ENCODE data around the gene CTXN2.
A peak's percentile ranks its signal among the peaks of the same experiment; 100 is the strongest.

Gene CTXN2

DNA sequence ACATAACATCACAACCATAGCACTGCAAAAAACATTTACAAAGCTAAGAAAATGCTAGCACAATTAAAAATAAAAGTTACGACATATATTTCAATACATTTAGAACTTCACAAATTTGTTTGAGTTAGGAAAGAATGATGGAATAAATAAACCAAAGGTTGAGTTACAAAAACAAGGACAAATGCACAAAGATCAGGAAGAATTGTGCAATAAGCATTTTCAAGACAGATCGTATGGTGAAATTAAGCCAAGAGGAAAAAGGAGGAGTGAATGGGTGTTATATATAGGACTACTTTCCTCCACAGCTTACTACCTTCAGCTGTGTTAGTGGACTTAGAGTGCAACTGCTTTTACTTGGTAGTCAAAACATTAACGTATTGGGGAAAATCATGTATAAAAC lies 5.9 kb upstream of the CTXN2 start:
- Histone ChIP-seq H3K36me3 (no peaks in the 10 kb centered on the region), H3K27me3 (no peaks in the 10 kb centered on the region), H3K9me3 (no peaks in the 10 kb centered on the region), H3K4me3 (no peak overlapping the region), H3K4me1 (no peaks in the 10 kb centered on the region), H3K27ac (no peak overlapping the region)
- TF ChIP-seq, protein P1, sequence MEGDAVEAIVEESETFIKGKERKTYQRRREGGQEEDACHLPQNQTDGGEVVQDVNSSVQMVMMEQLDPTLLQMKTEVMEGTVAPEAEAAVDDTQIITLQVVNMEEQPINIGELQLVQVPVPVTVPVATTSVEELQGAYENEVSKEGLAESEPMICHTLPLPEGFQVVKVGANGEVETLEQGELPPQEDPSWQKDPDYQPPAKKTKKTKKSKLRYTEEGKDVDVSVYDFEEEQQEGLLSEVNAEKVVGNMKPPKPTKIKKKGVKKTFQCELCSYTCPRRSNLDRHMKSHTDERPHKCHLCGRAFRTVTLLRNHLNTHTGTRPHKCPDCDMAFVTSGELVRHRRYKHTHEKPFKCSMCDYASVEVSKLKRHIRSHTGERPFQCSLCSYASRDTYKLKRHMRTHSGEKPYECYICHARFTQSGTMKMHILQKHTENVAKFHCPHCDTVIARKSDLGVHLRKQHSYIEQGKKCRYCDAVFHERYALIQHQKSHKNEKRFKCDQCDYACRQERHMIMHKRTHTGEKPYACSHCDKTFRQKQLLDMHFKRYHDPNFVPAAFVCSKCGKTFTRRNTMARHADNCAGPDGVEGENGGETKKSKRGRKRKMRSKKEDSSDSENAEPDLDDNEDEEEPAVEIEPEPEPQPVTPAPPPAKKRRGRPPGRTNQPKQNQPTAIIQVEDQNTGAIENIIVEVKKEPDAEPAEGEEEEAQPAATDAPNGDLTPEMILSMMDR (IDR thresholded peaks at IDR 0.05) = no peak
- DNase-seq = no peak
- intact Hi-C loops (cut with DNase I; ENCODE audit: low total_unique reads) = no loop called here

- TF ChIP-seq, protein P1 (IDR thresholded peaks at IDR 0.05) = no peak
- intact Hi-C loops (cut with DNase I; ENCODE audit: low total_unique reads) = no loop called here
- Histone ChIP-seq H3K36me3 (no peaks in the 10 kb centered on the region), H3K9me3 (no peaks in the 10 kb centered on the region), H3K4me3 (no peak overlapping the region), H3K27me3 (peaks cover 0 to under 1% of the 10 kb centered on the region in 2 donors), H3K27ac (no peak overlapping the region), H3K4me1 (peaks cover 0 to 4% (median 1%) of the 10 kb centered on the region in 4 donors)
- DNase-seq = no peak
Measured at GRCh38 chr15:48186271-48186670, 5.2 kb upstream of the CTXN2 start.

DNA sequence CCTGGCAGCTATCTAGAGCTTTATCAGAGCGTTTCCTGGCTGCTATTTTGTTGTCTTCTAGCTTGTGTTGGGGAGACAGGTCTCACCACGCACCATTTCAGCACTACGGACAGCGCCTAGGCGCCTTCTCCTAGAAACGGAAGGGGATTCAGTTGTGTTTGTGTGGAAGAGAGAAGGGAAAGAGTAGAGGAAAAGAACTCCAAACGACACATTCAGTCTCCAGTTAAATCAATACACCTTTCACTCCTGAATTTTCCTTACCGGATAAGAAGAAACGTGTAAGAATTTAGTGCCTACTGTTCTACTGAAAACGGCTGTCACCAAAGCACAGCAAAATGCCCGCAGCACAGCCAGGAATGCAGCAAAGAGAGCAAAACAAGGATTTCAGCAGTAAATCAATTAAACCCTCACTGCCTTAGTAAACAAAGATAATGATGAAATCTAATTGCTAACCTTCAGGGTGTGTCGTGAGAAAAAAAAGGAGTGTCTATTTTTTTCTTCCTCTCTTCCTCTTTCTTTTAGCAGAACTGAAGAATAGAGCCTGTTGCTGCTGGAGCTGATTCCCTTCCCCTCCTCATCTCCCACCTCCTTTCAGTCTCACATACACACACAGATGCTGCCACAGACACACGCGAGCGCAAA lies 412 bp upstream of the CTXN2 start:
- peaks cover 0 to 7% (median 3%) of the 10 kb centered on the region in 4 donors for H3K4me1 ChIP-seq
- intact Hi-C loops (cut with DNase I; ENCODE audit: low total_unique reads) = no loop called here
- H3K27me3 ChIP-seq = peaks cover 0 to 11% of the 10 kb centered on the region in 2 donors
- no peaks in the 10 kb centered on the region for H3K36me3 ChIP-seq
- peak; percentile 44 to 68 for DNase-seq
- H3K4me3 ChIP-seq = no peak overlapping the region
- TF ChIP-seq, protein P1 (IDR thresholded peaks at IDR 0.05) = no peak
- no peak overlapping the region for H3K27ac ChIP-seq
- no peaks in the 10 kb centered on the region for H3K9me3 ChIP-seq

DNA sequence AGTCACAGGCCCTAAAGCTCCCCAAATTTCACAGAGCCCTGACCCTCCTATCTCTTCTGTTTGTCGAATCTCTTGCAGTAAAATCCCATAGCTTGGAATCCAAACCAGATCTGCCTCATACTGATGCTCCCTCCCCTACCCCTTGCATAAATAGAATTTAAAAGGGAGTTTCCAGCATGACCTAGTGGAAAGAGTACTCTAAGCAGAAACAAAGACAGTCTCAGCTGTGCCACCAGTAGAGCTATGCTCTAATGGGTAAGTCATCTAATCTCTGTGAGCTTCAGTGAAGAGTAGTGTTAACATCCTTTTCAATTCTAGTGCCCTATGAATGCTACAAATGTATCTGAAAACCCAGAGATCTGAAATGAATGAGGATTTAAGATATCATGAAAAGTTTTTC lies 10.6 kb downstream of the CTXN2 start:
- Histone ChIP-seq H3K4me3 (no peak overlapping the region), H3K27ac (no peak overlapping the region), H3K4me1 (no peaks in the 10 kb centered on the region), H3K9me3 (no peaks in the 10 kb centered on the region), H3K27me3 (no peaks in the 10 kb centered on the region), H3K36me3 (no peaks in the 10 kb centered on the region)
- intact Hi-C loops (cut with DNase I; ENCODE audit: low total_unique reads) = no loop called here
- TF ChIP-seq, protein P1 (IDR thresholded peaks at IDR 0.05) = no peak
- DNase-seq = no peak

GRCh38 chr15:48205981-48206380 lies 14.5 kb downstream of the CTXN2 start, which contains the start of gene SLC12A1:
Gene SLC12A1 (plus strand): TSS chr15:48206302. CDS start chr15:48207720, 1,418 bp downstream.
- no peaks in the 10 kb centered on the region for H3K4me1 ChIP-seq
- TF ChIP-seq, protein P1 (IDR thresholded peaks at IDR 0.05) = no peak
- H3K9me3 ChIP-seq = no peaks in the 10 kb centered on the region
- no peak within 1 kb of the TSS for H3K4me3 ChIP-seq
- H3K36me3 ChIP-seq = no peaks in the 10 kb centered on the region
- H3K27ac ChIP-seq = no peak within 1 kb of the TSS
- intact Hi-C loops (cut with DNase I; ENCODE audit: low total_unique reads) = no loop called here
- H3K27me3 ChIP-seq = no peaks in the 10 kb centered on the region
- no peak for DNase-seq

Measured in tibial artery (tissue), 4 donors.